GM23338 (cell line): ENCODE measurements around the gene DGCR8. TPM values are rescaled to one million over a fixed set of nuclear protein-coding genes. Genes with fewer than 3 reads are reported as not detected.

ENCODE experiments used
- ATAC-seq: fragments of 200-7000 bp; cut with Tn5 transposase; 3 replicates; pipeline ENCODE4 v1.9.1; 2020
- DNase-seq: peaks from one replicate; pipeline ENCODE4 v3.0.0-alpha.2; 2015; ENCODE audit warnings: low spot score
- H2AFZ ChIP-seq: fragments of 200-600 bp; sonication (generic); 2 replicates; pipeline ENCODE4 v1.8.0; 2016; ENCODE audit warnings: antibody characterized with exemption, mild to moderate bottlenecking, moderate library complexity
- H3F3A ChIP-seq: fragments of 200-600 bp; sonication (generic); replicated peaks from 2 replicates; pipeline ENCODE4 v1.8.0; 2017; ENCODE audit warnings: antibody characterized with exemption, mixed run types, low read depth
- H3K27ac ChIP-seq: fragments of 200-600 bp; sonication (generic); 2 replicates; pipeline ENCODE4 v1.6.1; 2016; ENCODE audit warnings: low read depth
- H3K27me3 ChIP-seq: fragments of 200-600 bp; sonication (generic); 2 replicates; pipeline ENCODE4 v1.8.0; 2016; ENCODE audit warnings: mild to moderate bottlenecking, mixed run types, moderate library complexity; ENCODE audit not compliant: insufficient read depth
- H3K36me3 ChIP-seq: fragments of 200-600 bp; sonication (generic); 2 replicates; pipeline ENCODE4 v1.8.0; 2016; ENCODE audit warnings: mild to moderate bottlenecking; ENCODE audit not compliant: insufficient read depth
- H3K4me1 ChIP-seq: fragments of 200-600 bp; sonication (generic); 2 replicates; pipeline ENCODE4 v1.8.0; 2016; ENCODE audit warnings: mild to moderate bottlenecking, moderate library complexity; ENCODE audit not compliant: insufficient read depth
- H3K4me2 ChIP-seq: fragments of 200-600 bp; sonication (generic); 2 replicates; pipeline ENCODE4 v1.7.1; 2017; ENCODE audit warnings: mixed run types
- H3K4me3 ChIP-seq: fragments of 200-600 bp; sonication (generic); 2 replicates; pipeline ENCODE4 v1.6.1; 2016; ENCODE audit warnings: mixed run types
- H3K79me2 ChIP-seq: fragments of 200-600 bp; sonication (generic); replicated peaks from 2 replicates; pipeline ENCODE4 v1.8.0; 2017; ENCODE audit warnings: mild to moderate bottlenecking; ENCODE audit not compliant: insufficient read depth
- H3K9me2 ChIP-seq: fragments of 200-600 bp; sonication (generic); 2 replicates; pipeline ENCODE4 v1.8.0; 2017; ENCODE audit not compliant: insufficient read depth
- H4K20me1 ChIP-seq: fragments of 200-600 bp; sonication (generic); replicated peaks from 2 replicates; pipeline ENCODE4 v1.8.0; 2017; ENCODE audit warnings: mild to moderate bottlenecking; ENCODE audit not compliant: insufficient read depth
- H3K27ac Mint-ChIP-seq: 2 replicates; pipeline ENCODE4 v1.8.0; 2020; ENCODE audit warnings: inconsistent platforms, mild to moderate bottlenecking, moderate library complexity, mixed read lengths
- H3K27me3 Mint-ChIP-seq: 3 replicates; pipeline ENCODE4 v1.8.0; 2022; ENCODE audit warnings: low read depth, mild to moderate bottlenecking, moderate library complexity, mixed read lengths, inconsistent platforms; ENCODE audit not compliant: insufficient read depth, poor library complexity
- H3K36me3 Mint-ChIP-seq: 3 replicates; pipeline ENCODE4 v1.8.0; 2021; ENCODE audit warnings: low read depth, mild to moderate bottlenecking, inconsistent platforms, moderate library complexity, mixed read lengths
- H3K4me1 Mint-ChIP-seq: 3 replicates; pipeline ENCODE4 v1.8.0; 2020; ENCODE audit warnings: mild to moderate bottlenecking, inconsistent platforms, mixed read lengths
- H3K4me3 Mint-ChIP-seq: 3 replicates; pipeline ENCODE4 v1.8.0; 2021; ENCODE audit warnings: moderate library complexity, mild to moderate bottlenecking, inconsistent platforms, mixed read lengths
- H3K9me3 Mint-ChIP-seq: 3 replicates; pipeline ENCODE4 v1.8.0; 2020; ENCODE audit warnings: moderate library complexity, mild to moderate bottlenecking, inconsistent platforms, mixed read lengths
- CREB1 ChIP-seq: fragments of 250-450 bp; sonication (Bioruptor Pico); IDR thresholded peaks from 2 replicates; pipeline ENCODE4 v1.5.0; 2020; ENCODE audit warnings: low read depth, mild to moderate bottlenecking, moderate library complexity
- ETS1 ChIP-seq: IDR thresholded peaks from 2 replicates; pipeline ENCODE4 v1.6.1; 2016; ENCODE audit warnings: antibody characterized with exemption
- EZH2 ChIP-seq: fragments of 200-600 bp; sonication (generic); IDR thresholded peaks from one replicate; pipeline ENCODE4 v1.8.0; 2017; ENCODE audit warnings: antibody characterized with exemption, mild to moderate bottlenecking, low read depth; ENCODE audit not compliant: unreplicated experiment
- EZH2phosphoT487 ChIP-seq: fragments of 200-600 bp; sonication (generic); IDR thresholded peaks from one replicate; pipeline ENCODE4 v1.8.1; 2018; ENCODE audit warnings: antibody characterized with exemption; ENCODE audit not compliant: unreplicated experiment
- NANOG ChIP-seq: IDR thresholded peaks from 2 replicates; pipeline ENCODE4 v1.6.1; 2016; ENCODE audit warnings: antibody characterized with exemption, borderline replicate concordance
- POLR2AphosphoS5 ChIP-seq: IDR thresholded peaks from 2 replicates; pipeline ENCODE4 v1.6.1; 2016; ENCODE audit warnings: antibody characterized with exemption, low read depth
- REST ChIP-seq: IDR thresholded peaks from one replicate; pipeline ENCODE4 v1.6.1; 2018; ENCODE audit warnings: antibody characterized with exemption; ENCODE audit not compliant: unreplicated experiment
- STAT1 ChIP-seq: IDR thresholded peaks from one replicate; pipeline ENCODE4 v1.6.1; 2016; ENCODE audit warnings: antibody characterized with exemption; ENCODE audit not compliant: unreplicated experiment
- ZNF331 ChIP-seq: fragments of 250-450 bp; sonication (Bioruptor Pico); IDR thresholded peaks from 2 replicates; pipeline ENCODE4 v1.5.0; 2020; ENCODE audit warnings: low read depth, mild to moderate bottlenecking, moderate library complexity
- polyA plus RNA-seq: library from polyadenylated mRNA; unstranded; fragments of >200 nt; fragmentation: Nextera tagmentation; extraction: Ambion mirVana; gene quantifications from 2 replicates; pipeline ENCODE4 v1.2.1, GENCODE V29; 2016
- total RNA-seq: library from RNA; depleted of rRNA; stranded (reverse); fragments of >200 nt; shearing (Covaris generic); gene quantifications from 2 replicates; pipeline ENCODE4 v1.2.3, GENCODE V29; 2014

Gene DGCR8
- total and polyA plus RNA-seq, 2 experiments from 2014 or later = 12.2 to 48.9 TPM

GRCh38 chr22:20130731-20131596 lies 50.9 kb downstream of the DGCR8 start:
- H3K9me3 Mint-ChIP-seq = no peaks in the 10 kb centered on the region
- no peak overlapping the region; the same call in 1 of the 2 replicates for H2AFZ ChIP-seq

GRCh38 chr22:20131597-20131858 lies 51.5 kb downstream of the DGCR8 start, which contains the start of gene ZDHHC8:
ZDHHC8 (plus strand) TSS chr22:20131804; CDS start chr22:20131948, 144 bp downstream.
- DNase-seq = no peak
- Histone ChIP-seq H3K36me3 (peaks cover 8% of the 10 kb centered on the region; the same call in 1 of the 2 replicates), H3K79me2 (peaks cover 31% of the 10 kb centered on the region), H3F3A (peaks cover 36% of the 10 kb centered on the region), H3K4me1 (no peaks in the 10 kb centered on the region; the same call in 1 of the 2 replicates), H3K27ac (peak within 1 kb of the TSS; percentile 63; the same call in 1 of the 2 replicates), H3K9me2 (no peaks in the 10 kb centered on the region), H3K4me2 (peak within 1 kb of the TSS; percentile 88), H3K27me3 (no peaks in the 10 kb centered on the region), H2AFZ (no peak within 1 kb of the TSS; the same call in 1 of the 2 replicates), H4K20me1 (no peaks in the 10 kb centered on the region; the same call in 1 of the 2 replicates), H3K4me3 (peak within 1 kb of the TSS; percentile 71)
- TF ChIP-seq ZNF331 (CRISPR knock-in tag) = no peak
- no peak for TF ChIP-seq REST
- TF ChIP-seq POLR2AphosphoS5 = no peak
- TF ChIP-seq STAT1 = no peak
- TF ChIP-seq EZH2phosphoT487 = no peak
- TF ChIP-seq NANOG = no peak
- TF ChIP-seq EZH2 = no peak
- TF ChIP-seq CREB1 = no peak
- TF ChIP-seq ETS1 = no peak
- H3K27ac Mint-ChIP-seq = no peak within 1 kb of the TSS
- H3K4me1 Mint-ChIP-seq = peaks cover 2% of the 10 kb centered on the region; the same call in 1 of the 3 replicates
- H3K9me3 Mint-ChIP-seq = no peaks in the 10 kb centered on the region
- ATAC-seq = peak; percentile 1; the same call in 2 of the 3 replicates
- peaks cover 20% of the 10 kb centered on the region for H3K36me3 Mint-ChIP-seq
- peak within 1 kb of the TSS; percentile 67 for H3K4me3 Mint-ChIP-seq
- peaks cover 15% of the 10 kb centered on the region for H3K27me3 Mint-ChIP-seq

More at GRCh38 chr22:20130731-20131596, 50.9 kb downstream of the DGCR8 start:
- Histone ChIP-seq H3K27me3 (no peaks in the 10 kb centered on the region), H3K79me2 (peaks cover 30% of the 10 kb centered on the region), H3K27ac (peak overlapping the region; percentile 63; the same call in 1 of the 2 replicates), H3K4me1 (no peaks in the 10 kb centered on the region; the same call in 1 of the 2 replicates), H3K4me2 (peak overlapping the region; percentile 88), H3K36me3 (peaks cover 13% of the 10 kb centered on the region; the same call in 1 of the 2 replicates), H3K9me2 (no peaks in the 10 kb centered on the region), H3K4me3 (peak overlapping the region; percentile 71), H4K20me1 (peaks cover 3% of the 10 kb centered on the region), H3F3A (peaks cover 41% of the 10 kb centered on the region)
- ATAC-seq (peak; percentile 63), DNase-seq (peak; percentile 88)
- Mint-ChIP-seq H3K27ac (no peak overlapping the region), H3K36me3 (peaks cover 26% of the 10 kb centered on the region), H3K4me3 (peak overlapping the region; percentile 67), H3K4me1 (peaks cover 2% of the 10 kb centered on the region; the same call in 1 of the 3 replicates), H3K27me3 (peaks cover 15% of the 10 kb centered on the region)
- TF ChIP-seq ETS1 (no peak), POLR2AphosphoS5 (peak; percentile 39; the same call in 1 of the 2 replicates)
